ENCODE results near the gene UTP4. TPM values are rescaled to one million over a fixed set of nuclear protein-coding genes. Genes with fewer than 3 reads are reported as not detected.
"Not testable (repeated sequence)": the region's sequence is repeated elsewhere in the genome, so short reads cannot be mapped to it uniquely, and the experiment has no call there.

Gene UTP4
- total RNA-seq, 2 donors from 2014 or later = 11.4 to 29.6 TPM

- H3K27ac ChIP-seq = no peak overlapping the region
- no peaks in the 10 kb centered on the region for H3K27me3 ChIP-seq
Measured at GRCh38 chr16:69138608-69139007, 6.2 kb downstream of the UTP4 start.

GRCh38 chr16:69139464-69139863, 7.0 kb downstream of the UTP4 start:
- not testable (repeated sequence) for H3K27me3 ChIP-seq; H3K27ac ChIP-seq; H3K9me3 ChIP-seq; DNase-seq (ENCODE audit: low spot score); H3K4me1 ChIP-seq; H3K4me3 ChIP-seq
- H3K36me3 ChIP-seq = peaks cover 46% of the 10 kb centered on the region

More at GRCh38 chr16:69138608-69139007, 6.2 kb downstream of the UTP4 start:
- Histone ChIP-seq H3K4me3 (no peak overlapping the region), H3K36me3 (peaks cover 38% of the 10 kb centered on the region), H3K9me3 (no peaks in the 10 kb centered on the region), H3K4me1 (peaks cover 0 to 4% of the 10 kb centered on the region in 2 donors)
- TF ChIP-seq CTCF (IDR thresholded peaks at IDR 0.05) = no peak
- no peak for DNase-seq (ENCODE audit: low spot score)

GRCh38 chr16:69141014-69141413, 8.6 kb downstream of the UTP4 start:
- no peak overlapping the region for H3K4me3 ChIP-seq
- no peaks in the 10 kb centered on the region for H3K4me1 ChIP-seq
- no peak for DNase-seq (ENCODE audit: low spot score)
- TF ChIP-seq CTCF (IDR thresholded peaks at IDR 0.05) = no peak
- no peak overlapping the region for H3K27ac ChIP-seq
- peaks cover 55% of the 10 kb centered on the region for H3K36me3 ChIP-seq
- H3K27me3 ChIP-seq = no peaks in the 10 kb centered on the region
- H3K9me3 ChIP-seq = no peaks in the 10 kb centered on the region

- no peak for TF ChIP-seq CTCF (IDR thresholded peaks at IDR 0.05)
- H3K36me3 ChIP-seq = peaks cover 59% of the 10 kb centered on the region
- DNase-seq (ENCODE audit: low spot score) = no peak
Measured at GRCh38 chr16:69141936-69142335, 9.5 kb downstream of the UTP4 start.

GRCh38 chr16:69143116-69143515, 10.7 kb downstream of the UTP4 start:
- TF ChIP-seq CTCF (IDR thresholded peaks at IDR 0.05) = no peak
- no peak for DNase-seq (ENCODE audit: low spot score)
- Histone ChIP-seq H3K4me1 (no peaks in the 10 kb centered on the region), H3K4me3 (no peak overlapping the region), H3K36me3 (peaks cover 58% of the 10 kb centered on the region), H3K27ac (no peak overlapping the region), H3K9me3 (no peaks in the 10 kb centered on the region), H3K27me3 (no peaks in the 10 kb centered on the region)

More at GRCh38 chr16:69141936-69142335, 9.5 kb downstream of the UTP4 start:
- no peaks in the 10 kb centered on the region for H3K9me3 ChIP-seq
- no peak overlapping the region for H3K27ac ChIP-seq
- H3K27me3 ChIP-seq = no peaks in the 10 kb centered on the region
- H3K4me1 ChIP-seq = no peaks in the 10 kb centered on the region
- no peak overlapping the region for H3K4me3 ChIP-seq

- no peak for TF ChIP-seq CTCF (IDR thresholded peaks at IDR 0.05)
- H3K27ac ChIP-seq = no peak overlapping the region
- no peaks in the 10 kb centered on the region for H3K4me1 ChIP-seq
- H3K9me3 ChIP-seq = no peaks in the 10 kb centered on the region
- no peak for DNase-seq (ENCODE audit: low spot score)
- no peak overlapping the region for H3K4me3 ChIP-seq
- no peaks in the 10 kb centered on the region for H3K27me3 ChIP-seq
- peaks cover 45% of the 10 kb centered on the region for H3K36me3 ChIP-seq
Measured at GRCh38 chr16:69145658-69146057, 13.2 kb downstream of the UTP4 start.

GRCh38 chr16:69149621-69150020, 17.2 kb downstream of the UTP4 start:
- not testable (repeated sequence) for H3K9me3 ChIP-seq; H3K27me3 ChIP-seq; H3K27ac ChIP-seq; DNase-seq (ENCODE audit: low spot score); H3K4me3 ChIP-seq; H3K4me1 ChIP-seq
- peaks cover 55% of the 10 kb centered on the region for H3K36me3 ChIP-seq
